Activated CD8-positive, alpha-beta memory T cell treated with anti-CD3 and anti-CD28 coated beads, Interleukin-2, amount 50 U/mL, for 24 hours (primary cell): ENCODE data around the gene MIOX.

Source experiments
- DNase-seq: peaks from one replicate; pipeline ENCODE4 v3.0.0-alpha.2; 2020; ENCODE audit errors: extremely low read depth

MIOX gene

DNA sequence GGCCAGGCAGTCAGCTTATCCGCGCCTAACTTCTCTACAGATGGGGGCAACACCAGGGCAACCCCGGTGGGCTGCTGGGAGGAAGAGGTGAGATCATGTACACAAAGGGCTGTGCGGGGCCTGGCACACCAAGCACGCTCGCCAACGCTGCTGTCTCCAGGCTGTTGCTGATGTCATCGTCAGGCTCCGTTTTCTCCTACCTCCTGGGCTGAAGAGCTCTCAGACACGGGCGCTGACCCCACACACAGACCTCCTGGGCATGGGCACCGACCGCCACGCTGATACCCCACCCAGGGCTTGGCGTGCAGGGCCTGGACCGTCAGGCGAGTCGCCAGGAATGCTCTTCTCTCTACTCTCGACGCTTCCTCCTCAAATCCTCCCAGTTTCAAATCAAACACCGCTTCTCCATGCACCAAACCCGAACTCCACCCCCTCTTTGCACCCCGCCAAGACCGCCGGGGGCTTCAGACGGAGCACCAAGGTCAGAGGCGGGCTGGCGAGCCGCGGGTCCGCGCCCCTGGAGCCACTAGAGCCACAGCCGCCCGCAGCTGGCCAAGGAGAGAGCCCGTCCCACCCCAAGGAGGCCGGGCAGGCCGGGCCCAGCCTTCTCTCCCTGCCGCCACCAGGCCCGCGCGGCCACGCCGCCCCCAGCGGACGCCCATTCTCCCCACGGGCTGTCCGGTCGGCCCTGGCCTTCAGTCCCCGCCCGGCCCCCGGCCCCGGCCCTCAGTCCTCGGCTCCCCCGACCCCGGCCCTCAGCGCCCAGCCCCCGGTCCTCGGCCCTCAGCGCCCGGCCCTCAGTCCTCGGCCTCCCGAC, 12.6 kb upstream of the MIOX start:
- no peak for DNase-seq

DNA sequence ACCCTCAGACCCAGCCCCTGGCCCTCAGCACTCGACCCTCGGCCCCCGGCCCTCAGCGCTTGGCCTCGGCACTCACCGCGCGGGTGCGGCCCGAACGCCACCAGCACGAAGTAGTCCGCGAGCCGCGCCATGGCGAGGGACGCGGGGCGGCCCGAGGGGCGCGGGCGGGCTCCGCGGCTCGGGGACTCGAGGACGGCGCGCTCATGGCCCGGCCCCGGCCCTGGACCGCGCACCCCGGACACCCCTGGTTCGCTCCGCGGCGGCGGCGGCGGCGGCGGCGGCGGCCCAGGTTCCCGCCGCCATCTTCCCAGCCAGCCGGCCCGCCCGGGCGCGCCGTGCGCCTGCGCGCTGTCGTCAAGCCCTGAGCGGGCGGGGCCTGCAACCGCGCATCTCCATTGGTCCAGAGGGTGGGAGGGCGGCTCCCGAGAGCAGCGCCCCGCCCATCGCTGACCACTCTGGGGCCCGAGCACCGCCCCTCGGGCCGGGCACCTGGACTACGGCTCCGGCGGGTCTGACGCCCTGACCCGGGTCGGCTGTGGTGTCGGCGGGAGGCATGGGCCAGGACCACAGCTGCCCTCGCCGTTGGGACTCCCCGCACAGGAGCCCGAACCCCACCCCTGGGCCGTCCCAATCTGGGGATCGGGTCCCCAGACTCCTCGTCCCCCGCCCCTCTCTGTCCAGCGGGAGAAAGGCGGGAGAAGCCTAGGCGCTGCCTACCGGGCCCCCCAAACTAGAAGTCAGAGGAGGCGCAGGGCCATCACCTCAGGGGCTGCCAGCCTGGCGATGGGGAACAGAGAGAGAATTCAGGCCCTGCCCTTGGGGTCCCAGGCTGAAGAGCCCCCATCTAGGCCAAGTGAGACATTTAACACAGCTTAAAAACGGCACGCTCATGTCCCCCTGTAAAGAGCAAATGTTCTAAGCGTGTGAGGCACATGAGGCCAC, 11.7 kb upstream of the MIOX start, which contains the start of gene SBF1:
SBF1 (minus strand) TSS at position 326 of the 942 bp plus-strand sequence; CDS start at position 131, 195 bp downstream.
- DNase-seq, result peak; percentile 69

DNA sequence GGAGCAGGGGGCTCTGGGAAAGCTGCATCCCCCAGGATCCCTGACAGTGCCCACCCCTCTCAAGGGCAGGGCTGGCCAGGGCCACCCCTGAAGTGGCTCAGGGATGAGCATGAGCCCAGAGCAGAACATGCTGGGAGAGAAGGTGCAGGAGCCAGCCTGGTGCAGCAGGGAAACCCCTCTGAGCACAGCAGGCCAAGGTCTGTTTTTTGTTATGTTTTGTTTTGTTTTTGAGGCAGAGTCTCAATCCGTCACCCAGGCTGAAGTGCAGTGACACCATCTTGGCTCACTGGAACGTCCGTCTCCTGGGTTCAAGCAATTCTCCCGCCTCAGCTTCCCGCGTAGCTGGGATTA, 11.0 kb upstream of the MIOX start:
- DNase-seq, result no peak

DNA sequence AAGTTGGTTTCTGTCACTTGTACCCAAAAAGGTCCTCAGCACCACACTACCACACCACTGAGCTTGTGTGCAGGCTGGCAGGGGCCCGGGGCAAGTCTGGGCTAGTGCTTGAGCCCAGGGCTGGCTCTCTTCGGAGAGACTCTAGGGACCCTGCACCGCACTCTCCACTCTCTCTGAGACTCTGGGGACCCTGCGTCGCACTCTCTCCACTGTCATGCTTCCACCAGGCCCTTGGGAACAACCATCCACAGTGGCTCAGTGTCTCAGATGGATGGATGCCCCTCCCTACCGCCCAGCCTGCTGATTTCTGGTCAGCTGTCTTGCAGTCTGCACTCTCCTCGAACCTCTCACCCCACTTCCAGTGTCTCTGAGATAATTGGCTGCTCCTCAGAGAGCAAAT, 9.8 kb upstream of the MIOX start:
- DNase-seq, result no peak

DNA sequence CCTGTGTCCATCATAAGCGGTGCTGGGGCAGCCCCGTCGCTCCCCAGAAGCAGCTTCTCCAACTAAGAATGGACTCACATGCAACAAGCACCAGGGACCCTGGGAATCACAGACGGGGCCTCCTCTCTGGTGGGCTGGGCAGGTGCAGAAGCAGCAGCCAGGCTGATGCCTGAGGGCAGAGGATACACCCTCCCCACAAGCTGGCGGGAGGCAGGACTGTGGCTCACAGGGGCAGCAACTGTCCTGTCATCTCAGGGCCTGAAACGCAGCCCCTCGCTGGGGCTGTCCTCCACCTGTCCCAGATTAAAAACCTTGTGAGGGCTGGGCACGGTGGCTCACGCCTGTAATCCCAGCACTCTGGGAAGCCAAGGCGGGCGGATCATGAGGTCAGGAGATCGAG, 8.7 kb upstream of the MIOX start:
- DNase-seq, result no peak

DNA sequence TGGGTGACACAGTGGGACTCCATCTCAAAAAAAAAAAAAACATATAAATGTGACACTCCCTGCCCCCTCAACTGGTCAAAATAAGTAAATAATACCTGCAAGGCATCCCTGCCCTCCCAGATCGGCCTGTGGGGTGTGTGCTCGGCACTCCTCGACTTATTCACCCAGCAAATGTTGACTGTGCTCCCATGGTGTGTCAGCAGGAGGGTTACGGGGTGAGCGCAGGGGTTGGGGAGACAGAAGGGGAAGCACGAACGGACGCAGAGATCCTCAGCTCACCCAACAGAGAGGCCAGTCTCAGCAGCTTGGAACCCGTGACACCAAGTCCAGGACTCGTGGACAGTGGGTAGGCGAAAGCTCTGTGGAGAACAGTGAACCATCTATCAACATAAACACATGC, 6.9 kb upstream of the MIOX start:
- DNase-seq, result no peak

DNA sequence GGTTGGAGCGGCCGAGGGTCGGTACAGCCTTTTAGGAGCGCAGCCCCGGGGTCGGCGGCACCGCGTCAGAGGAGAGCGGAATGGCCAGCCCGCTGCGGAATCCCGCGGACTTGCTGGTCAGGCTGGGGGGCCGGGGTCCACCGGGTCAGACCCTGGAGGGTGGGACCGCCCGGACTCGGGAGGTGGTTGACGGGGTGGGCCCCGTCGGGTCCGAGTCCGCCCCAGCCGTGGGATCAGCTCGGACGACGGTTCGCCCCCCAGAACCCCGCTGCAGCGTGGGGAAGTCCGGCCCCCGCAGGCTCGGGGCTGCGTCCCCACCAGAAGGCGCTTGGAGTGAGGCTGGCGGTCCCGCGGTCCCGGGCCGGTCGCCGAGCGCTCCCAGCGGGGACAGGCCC, 5.6 kb upstream of the MIOX start:
- DNase-seq, result no peak

DNA sequence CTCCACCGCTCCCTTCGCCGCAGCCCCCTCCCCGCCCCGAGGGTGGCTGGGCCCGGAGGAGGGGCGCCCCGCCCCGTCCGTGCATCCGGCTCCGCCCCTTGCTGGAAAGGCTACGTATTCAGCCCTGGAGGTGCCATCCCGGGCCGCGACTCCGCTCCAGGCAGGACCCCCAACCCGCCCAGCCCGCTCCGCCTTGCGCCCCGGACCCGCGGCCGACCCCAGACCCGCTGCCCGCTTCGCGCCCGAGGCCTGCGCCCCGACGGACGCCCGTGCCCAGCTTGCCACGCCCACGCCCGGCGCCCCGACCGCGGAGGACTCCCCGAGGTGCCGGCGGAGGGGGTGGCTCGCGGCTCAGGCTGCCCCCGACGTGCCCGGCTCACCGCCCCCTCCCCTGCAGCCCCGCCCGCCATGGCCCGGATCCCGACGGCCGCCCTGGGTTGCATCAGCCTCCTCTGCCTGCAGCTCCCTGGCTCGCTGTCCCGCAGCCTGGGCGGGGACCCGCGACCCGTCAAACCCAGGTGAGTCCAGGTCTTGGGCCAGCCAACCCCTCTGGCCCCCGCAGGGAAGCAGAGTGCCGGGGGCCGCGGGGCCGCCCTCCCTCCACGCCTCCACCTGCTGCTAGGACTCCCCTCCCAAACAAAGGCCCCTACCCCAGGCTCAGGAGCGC, 5.1 kb upstream of the MIOX start, which contains the start of gene ADM2:
ADM2 (plus strand) TSS at position 104 of the 667 bp plus-strand sequence; CDS start at position 409, 305 bp downstream.
- no peak for DNase-seq

DNA sequence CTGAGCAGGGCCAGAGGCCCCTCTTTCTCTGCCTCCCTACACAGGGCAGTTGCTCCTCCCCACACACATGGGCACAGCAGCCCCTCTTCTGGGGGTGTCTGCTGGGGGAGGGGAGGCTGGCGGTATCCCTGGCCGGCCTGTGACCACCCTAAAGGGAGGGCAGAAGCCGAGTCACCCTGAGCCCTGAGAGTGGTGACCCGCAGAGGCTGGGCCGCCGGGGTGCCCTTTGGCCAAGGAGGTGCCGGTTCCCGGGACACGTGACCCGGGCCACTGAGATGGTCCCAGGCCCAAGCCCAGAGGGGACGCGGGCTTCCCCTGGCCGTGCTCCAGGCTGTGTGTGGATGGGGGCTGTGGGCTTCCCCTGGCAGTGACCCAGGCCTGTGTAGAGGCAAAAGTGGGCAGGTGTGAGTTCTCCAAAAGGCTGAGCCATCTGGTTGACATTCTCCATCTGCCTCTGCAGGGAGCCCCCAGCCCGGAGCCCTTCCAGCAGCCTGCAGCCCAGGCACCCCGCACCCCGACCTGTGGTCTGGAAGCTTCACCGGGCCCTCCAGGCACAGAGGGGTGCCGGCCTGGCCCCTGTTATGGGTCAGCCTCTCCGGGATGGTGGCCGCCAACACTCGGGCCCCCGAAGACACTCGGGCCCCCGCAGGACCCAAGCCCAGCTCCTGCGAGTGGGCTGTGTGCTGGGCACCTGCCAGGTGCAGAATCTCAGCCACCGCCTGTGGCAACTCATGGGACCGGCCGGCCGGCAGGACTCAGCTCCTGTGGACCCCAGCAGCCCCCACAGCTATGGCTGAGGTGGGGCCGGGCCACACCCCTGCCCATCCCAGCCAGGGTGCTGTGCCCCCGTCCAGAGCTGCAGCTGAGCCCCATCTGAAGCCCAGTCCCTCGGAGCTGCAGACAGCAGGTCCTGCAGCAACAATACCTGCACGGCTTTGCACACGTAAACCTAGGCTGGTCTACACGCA, 4.3 kb upstream of the MIOX start:
- DNase-seq, result no peak

DNA sequence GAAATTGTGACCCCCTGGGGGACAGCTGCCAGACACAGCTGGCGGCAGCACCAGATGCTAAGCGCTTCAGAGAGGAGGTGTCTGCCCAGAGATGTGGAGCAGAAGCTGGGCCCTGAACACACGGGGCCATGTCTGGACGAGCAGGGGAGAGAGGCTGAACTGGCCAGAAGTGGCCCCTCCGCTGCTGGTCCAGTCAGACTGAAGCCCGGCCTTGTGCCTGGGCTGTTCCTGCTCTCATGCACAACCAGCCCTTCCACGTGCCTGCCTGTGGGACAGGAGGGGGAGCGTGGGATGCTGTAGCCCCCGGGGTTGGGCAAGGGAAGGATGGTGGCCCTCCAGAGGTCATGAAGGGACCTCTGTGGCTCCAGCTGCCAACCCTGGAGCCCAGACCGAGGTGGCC, 3.6 kb upstream of the MIOX start:
- DNase-seq, result no peak

DNA sequence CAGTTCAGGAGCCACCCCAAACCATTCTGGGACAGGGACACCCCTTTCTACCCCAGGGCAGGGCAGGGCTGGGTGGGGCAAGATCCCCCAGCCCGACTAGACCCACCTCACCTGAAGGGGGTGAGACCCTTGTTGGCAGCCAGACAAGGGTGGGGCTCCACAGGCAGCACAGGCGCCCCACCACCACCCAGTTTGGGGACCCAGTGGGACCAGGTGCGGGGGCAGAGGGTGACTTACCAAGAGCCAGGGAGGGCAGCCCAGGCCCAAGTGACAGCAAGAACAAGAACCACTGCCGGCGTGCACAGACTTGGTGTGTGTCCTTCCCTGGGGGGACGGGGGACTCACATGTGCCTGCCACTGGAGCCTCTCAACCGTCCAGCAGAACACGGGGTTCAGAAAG, 3.1 kb upstream of the MIOX start:
- no peak for DNase-seq

DNA sequence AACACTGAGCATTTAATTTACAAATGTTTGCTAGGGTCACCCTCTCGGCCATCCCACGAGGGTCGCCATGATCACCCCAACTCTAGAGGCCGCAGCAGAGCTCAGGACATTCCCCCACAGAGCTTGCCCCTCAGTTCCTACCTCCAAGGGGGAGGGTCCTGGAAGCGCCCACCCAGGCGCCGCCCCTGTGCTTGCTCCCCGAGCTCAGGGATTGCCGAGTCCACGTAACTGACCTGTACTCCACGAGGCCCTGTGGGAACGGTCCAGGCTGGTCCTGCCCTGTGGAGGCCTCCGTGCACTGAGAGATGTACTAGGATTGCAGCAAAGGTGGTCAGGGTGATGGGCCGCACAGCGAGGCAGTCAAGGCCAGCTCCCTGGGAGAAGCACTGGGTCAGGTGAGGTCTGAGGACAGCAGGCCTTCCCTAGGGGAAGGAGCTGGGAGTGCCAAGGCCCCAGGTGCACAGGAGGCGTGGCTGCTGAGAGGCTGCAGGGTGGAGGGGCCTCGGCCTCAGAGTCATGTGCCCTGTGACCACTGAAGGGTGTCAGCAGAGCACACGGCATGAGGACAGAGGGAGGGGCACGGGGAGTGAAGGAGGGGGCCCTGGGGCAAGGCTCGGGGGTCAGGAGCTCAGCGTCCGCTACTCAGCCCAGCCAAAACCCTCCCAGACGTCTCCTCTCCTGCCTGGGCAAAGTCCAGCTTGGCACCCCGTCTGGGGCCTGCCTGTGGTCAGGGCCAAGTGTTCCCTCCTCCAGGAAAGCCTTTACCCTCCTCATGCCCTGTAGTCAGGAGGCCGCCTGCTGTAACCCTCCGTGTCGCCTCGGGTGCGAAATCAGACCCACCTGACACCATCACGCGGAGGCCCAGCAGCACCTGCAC, 2.4 kb upstream of the MIOX start:
- no peak for DNase-seq

DNA sequence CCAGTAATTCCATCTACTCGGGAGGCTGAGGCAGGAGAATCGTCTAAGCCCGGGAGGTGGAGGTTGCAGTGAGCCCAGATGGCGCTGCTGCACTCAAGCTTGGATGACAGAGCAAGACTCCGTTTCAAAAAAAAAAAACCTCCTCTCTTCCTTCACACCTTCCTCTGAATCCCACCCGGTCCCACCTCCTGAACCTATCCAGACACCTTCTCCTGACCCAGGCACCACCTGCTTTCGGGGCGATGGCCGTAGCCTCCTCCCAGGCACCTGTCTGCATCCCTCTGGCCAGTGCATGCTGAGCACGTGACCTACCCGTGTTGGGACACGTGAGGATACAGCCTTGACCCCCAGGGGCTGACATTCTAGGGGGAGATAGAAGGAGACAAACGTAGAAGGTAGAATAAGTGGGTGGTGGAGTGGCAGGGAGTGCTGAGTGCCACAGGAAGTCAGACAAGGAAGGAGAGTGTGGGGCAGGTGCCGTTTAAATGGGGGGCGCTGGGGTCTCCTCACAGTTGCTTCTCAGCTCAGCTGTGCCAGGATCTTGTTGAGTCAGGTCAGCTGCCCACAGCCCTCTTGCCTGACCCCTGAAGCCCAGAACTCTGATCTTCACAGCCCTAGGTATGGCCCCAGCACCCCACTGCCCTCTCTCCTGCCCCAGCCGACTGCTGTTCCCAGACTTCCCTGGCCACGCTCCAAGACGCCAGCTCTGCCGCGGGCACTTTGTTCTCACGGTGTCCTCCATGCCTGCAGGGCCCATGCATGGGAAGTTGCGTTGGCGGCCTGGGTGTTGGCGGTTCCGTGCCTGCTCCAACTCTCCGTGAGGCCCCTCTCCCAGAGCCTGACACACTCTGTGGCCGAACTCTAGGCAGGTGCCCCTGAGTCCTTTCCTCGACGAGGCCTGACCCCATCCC, 1.2 kb upstream of the MIOX start:
- DNase-seq, result no peak

DNA sequence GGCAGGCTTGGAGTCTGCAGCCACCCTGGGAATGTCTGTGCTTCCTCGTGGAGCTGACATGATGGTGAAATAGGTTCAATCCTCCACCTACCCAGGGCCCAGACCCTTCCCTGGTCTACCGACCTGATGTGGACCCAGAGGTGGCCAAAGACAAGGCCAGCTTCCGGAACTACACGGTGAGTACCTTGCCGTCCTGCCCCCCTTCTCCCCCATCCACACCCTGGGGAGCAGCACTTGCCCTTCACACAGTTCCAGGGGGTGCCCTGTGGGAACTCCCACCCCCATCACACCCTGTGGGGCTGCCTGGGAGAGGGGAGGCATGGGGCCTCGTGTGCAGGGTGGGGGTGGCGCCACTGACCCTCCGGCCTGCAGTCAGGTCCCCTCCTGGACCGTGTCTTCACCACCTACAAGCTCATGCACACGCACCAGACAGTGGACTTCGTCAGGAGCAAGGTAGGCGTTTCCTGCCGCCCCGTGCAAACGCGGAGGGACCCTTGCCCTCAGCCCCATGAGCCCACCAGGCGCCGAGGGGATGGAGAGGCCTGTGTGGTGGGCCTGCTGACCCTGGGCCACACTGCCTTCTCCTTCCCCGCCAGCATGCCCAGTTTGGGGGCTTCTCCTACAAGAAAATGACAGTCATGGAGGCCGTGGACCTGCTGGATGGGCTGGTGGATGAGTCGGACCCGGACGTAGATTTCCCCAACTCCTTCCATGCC, 789 bp downstream of the MIOX start:
- no peak for DNase-seq

DNA sequence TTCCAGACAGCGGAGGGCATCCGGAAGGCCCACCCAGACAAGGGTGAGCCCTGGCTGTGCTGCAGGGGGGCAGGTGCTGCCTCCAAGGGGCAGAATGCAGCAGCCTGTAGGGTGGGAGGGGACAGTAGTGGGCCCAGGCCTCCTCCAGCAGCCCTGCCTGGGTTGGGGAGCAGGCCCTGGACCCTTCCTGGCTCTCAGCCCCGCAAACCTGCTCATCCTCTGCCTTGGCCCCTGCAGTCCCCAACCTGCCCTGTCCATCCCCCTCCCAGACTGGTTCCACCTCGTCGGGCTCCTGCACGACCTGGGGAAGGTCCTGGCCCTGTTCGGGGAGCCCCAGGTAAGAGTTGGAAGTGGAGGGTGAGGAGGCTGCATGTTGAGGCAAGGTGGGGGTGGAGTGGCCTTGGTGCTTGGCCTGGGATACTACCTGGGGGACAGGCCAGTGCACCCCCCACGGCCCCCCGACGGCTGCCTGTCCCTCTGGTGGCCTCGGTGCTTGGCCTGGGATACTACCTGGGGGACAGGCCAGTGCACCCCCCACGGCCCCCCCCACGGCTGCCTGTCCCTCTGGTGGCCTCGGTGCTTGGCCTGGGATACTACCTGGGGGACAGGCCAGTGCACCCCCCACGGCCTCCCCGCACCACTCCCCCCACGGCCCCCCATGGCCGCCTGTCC, 1.5 kb downstream of the MIOX start:
- no peak for DNase-seq

DNA sequence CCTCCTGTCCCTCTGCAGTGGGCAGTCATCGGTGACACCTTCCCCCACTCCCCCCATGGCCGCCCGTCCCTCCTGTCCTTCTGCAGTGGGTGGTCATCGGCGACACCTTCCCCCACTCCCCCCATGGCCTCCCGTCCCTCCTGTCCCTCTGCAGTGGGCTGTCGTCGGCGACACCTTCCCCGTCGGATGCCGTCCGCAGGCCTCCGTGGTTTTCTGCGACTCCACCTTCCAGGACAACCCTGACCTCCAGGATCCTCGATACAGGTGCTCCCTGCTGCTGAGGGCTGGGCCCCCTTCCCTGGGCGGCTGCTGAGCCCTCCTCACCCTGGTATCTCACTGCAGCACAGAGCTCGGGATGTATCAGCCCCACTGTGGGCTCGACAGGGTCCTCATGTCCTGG, 2.2 kb downstream of the MIOX start:
- no peak for DNase-seq

DNA sequence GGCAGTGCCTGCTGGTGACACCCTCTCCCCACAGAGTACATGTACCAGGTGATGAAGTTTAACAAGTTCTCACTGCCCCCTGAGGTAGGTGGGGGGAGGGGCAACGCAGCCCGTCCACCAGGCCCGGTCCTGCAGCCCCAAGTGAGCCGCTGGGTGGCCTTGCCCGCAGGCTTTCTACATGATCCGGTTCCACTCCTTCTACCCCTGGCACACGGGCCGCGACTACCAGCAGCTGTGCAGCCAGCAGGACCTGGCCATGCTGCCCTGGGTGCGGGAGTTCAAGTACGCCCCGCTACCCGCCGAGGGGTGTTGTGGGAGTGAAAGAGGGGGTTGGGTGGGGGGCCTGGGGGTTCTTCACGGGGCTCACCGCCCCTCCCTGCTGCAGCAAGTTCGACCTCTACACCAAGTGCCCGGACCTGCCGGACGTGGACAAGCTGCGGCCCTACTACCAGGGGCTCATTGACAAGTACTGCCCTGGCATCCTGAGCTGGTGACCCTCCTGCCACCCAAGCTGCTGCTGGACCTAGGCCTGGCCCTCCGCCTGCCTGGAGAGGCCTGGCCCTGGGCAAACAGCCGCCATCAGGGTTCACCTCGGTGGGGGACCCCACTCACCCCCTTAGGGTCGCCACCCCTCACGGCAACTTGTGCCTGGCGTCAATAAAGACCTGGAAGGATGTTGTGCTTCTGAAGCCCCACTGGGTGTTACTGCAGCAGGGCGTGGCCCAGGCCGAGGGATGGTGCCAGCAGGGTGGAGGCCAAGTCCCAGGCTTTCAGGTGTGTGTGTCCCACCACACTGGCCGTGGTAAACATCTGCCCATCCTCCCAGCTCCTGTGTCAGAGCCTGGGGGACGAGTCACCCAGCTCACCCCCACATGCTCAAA, 2.9 kb downstream of the MIOX start:
- no peak for DNase-seq
